GM18861 (cell line): ENCODE results near the gene RNF5.
"Not testable (repeated sequence)": the region's sequence is repeated elsewhere in the genome, so short reads cannot be mapped to it uniquely, and the experiment has no call there.

Source experiments
- ATAC-seq: cut with Tn5 transposase; IDR thresholded peaks from one replicate; pipeline ENCODE4 v1.9.1; 2021; ENCODE audit not compliant: unreplicated experiment

The RNF5 gene

GRCh38 chr6:32188381-32189068 lies 10.3 kb downstream of the RNF5 start:
- no peak for ATAC-seq

DNA sequence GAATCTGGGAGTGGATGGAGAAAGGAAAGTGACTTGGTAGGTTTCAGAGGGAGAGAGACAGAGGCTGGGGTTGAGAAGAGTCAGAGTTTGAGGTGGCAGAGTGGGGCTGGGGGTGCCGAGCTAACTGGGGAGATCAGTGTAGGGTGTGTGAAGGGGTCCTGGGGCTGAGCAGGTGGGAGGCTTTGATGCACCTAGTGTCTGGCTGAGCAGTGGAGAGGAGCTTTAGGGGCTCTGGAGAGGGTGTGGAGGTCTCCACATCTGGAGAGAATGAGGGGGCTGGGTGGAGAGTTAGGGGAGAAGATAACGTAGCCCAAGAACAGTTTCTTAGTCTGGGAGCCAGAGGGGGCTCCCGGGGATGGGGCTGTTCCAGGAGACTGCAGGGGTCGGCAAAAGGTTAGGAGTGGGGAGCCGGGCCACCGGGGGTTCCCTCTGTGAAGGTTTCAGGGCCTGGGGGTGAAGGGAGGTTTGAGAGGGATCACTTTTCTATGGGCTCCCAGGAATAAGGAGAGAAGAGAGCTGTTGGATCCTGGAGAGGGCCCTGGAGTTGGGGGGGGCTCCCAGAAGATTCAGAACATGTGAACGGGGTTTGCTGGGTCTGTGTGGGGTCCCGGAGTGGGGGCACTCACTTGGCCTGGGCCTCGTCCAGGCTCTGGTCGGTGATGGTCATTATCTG lies 11.0 kb downstream of the RNF5 start:
- ATAC-seq: no peak

DNA sequence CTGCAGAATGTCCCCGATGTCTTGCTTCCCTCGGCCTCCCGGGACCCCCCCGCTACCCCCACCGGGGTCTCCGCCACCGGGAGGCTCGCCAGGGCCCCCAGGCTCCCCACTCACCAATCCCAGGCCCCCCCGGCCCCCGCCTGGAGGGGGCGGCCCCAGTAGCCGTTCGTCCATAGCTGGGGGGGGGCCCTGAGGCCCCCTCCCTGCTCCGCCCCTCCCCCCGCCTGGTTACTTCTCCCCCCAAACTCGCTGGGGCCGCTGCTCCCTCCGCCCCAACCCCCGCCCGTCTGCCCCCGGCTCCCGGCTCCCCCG lies 11.5 kb downstream of the RNF5 start:
- ATAC-seq: no peak

DNA sequence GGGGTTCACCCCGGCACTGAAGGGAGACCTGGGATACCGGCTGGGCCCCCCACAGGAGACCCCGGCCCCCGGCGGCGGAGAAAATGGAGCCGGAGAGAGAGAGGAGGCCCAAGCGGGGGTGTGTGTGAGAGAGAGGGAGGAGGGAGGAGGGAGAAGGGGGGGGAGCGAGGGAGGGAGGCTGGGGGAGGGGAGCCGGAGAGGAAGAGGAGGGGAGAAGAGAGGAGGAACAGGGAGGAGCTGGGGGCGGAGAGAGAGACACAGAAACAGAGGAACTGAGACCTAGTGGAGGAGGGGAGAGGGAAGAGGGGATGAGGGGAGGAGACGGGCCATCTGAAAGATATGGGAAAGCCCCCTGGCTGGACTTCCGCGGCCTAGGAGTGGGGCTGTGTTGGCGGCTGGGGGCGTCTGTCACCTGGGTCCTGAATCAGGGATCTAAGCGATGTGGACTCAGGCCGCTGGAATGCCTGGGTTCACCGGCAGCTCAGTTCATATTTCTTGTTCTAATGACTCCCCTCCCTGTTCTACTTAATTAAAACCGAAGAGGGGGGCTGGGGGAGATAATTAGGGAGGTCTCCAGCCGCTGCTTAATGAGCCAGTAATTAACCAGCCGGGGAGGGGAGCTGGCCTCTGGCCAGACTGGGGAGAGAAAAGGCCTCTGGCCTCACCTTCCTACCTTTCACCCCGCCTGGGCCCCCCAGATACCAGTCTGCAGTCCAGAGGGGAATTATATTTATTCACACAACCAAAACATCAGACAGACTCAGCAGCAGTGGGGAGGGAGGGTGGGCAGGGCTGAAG lies 12.0 kb downstream of the RNF5 start, which contains the start of gene PBX2:
PBX2 (minus strand) TSS at position 149 of the 798 bp plus-strand sequence. CDS start 287 bp downstream, outside the sequence.
- no peak for ATAC-seq

- ATAC-seq: no peak
Measured at GRCh38 chr6:32190911-32191677, 12.9 kb downstream of the RNF5 start.

GRCh38 chr6:32191696-32192607 lies 13.7 kb downstream of the RNF5 start:
- no peak for ATAC-seq

- no peak for ATAC-seq
Measured at GRCh38 chr6:32192608-32193039, 14.4 kb downstream of the RNF5 start, which contains the start of gene GPSM3. Gene GPSM3 (minus strand): TSS chr6:32192643. CDS start chr6:32192513, 130 bp downstream.

- ATAC-seq: not testable (repeated sequence)
Measured at GRCh38 chr6:32193096-32193495, 14.9 kb downstream of the RNF5 start.

DNA sequence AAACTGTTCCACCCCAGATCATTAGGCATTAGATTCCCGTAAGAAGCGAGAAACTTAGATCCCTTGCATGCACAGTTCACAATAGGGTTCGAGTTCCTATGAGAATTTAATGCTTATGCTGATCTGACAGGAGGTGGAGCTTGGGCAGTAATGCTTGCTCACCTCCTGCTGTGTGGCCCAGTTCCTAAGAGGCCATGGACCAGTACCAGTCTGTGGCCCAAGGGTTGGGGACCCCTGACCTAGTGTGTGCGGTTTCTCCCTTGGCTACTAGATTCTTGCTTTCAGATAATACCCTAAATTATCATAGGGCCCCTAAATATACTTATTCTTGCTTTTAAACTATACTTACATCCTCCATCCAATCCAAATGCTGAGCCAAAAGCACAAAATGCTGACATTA lies 16.2 kb downstream of the RNF5 start:
- no peak for ATAC-seq

GRCh38 chr6:32194825-32195651 lies 16.8 kb downstream of the RNF5 start:
- peak; percentile 53 for ATAC-seq

DNA sequence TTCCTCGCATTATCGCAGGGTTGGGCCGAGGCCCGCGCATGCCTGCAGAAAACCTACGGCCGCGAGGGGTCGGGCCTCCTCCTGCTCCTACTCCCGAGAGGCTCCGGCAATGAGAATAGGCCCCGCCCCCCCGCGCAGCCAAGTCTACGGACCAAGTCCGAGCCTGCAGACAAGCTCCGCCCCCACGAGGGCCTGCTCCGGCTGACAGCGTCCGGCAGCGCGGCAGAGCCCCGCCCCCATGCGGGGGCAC lies 17.4 kb downstream of the RNF5 start:
- ATAC-seq: no peak

GRCh38 chr6:32195902-32196681 lies 17.9 kb downstream of the RNF5 start:
- ATAC-seq: peak; percentile 68

DNA sequence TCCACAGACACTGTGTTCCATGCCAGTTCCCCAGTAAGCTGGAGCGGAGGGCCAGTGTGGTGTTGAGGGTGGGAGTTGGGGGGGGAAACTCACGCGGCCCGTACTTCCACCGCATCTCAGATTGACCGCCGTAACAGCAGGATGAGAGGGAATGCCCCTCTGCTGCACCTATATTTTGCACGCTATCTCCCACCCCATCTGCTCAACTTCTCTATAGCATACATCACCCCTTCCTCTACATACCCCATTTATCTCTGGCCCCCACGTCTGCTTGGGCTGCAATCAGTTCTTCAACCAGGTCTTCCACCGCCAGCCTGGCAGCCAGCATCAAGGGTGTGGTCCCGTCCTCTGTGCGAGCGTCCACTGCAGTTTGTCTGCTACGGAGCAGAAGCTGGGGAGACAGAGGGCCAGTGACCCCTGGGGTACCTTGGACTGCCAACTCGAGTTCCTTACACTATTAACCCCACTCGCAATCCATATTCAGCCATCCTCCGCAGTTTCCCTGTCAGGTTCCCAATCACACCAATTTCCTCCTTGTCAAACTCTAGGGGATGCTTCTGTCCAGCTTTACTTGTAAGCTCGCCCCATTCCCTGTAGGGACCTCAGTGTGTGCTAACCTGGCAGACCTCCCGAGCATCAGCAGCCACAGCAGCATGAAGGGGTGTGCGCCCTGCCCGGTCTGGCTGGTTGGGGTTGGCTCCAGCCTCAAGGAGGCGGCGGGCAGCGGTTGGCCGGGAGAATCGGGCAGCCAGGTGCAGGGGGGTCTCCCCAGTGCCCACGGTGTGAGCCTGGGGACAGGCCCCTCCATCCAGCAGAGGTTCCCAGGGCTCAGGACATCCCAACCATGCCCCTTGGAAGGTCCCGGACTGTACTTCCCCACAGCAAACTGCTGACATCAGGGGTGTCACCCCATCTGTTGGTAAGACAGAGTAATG lies 18.7 kb downstream of the RNF5 start:
- ATAC-seq: no peak

DNA sequence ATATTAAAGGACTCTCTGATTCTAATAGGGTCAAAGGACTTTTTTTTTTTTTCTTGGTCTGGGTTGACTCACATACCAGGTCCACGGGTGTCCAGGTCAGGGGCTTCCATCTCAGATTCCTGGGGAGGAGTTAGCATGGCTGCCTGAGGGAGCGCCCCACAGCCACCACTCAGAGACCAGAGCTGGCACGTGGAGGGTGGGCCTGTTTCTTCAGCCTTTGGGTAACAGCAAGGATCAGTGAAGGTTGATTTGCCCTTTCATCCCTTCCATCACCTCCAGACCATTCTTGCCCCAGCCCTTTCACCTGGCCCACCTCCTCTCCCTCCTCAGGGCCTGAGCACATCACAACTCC lies 20.1 kb downstream of the RNF5 start:
- ATAC-seq: no peak

- ATAC-seq: no peak
Measured at GRCh38 chr6:32198866-32199265, 20.7 kb downstream of the RNF5 start.

DNA sequence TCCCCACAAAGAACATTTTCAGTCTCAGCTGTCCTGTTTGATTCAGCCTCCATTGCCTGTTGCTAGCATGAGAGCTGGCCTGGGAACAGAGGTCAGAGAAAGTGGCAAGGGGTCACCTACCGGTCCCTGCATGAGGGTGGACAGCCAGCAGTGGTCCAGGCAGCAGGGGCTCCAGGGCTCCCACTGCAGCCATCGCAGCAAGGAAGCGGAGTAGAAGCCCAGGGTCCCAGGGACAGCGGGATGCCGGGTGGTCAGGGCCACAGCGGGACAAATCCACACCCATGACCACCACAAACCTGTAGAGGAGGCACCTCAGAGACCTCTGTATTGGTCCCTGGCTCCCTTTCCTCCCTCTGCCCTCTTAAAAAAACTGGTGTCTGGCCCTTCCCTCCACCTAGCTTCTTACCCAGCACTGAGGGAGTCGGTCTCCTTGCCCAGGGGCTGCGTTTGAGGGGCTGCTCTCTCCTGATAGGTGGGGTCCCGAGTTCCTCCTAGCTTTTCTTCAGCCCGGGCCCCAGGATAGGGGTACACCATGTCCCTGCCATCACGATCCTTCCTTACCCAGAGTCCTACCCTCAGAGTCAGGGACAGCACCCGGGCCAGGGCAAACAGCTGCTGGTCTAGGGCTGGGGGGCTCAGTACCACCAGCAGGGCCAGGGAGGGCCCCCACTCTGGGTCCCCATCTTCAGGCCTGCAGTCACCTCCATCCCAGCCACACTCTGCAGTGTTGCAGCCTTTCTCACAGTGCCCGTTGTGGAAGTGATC lies 22.7 kb downstream of the RNF5 start:
- no peak for ATAC-seq

- ATAC-seq: no peak
Measured at GRCh38 chr6:32202186-32202585, 24.0 kb downstream of the RNF5 start.
